Peyer's patch (tissue), 4 donors: Measurements from ENCODE around the gene HSPA1A.
"Not testable (repeated sequence)": the region's sequence is repeated elsewhere in the genome, so short reads cannot be mapped to it uniquely, and the experiment has no call there.

Experiments
- POLR2A ChIP-seq, 2 donors: fragments of 450-650 bp; IDR thresholded peaks; one replicate each; pipeline ENCODE4 v1.5.1; 2017; ENCODE audit warnings: antibody characterized with exemption in 2 of 2, mild to moderate bottlenecking in 2 of 2, moderate library complexity in 2 of 2
- TF ChIP-seq, protein P1 (sequence below), 6 experiments: fragments of 450-650 bp in 4 of 6; fragments of 200-600 bp in 2 of 6; sonication (generic) in 1 of 6; IDR thresholded peaks; one replicate each; pipeline ENCODE4 v1.5.1; 2017 to 2019; ENCODE audit warnings: antibody characterized with exemption in 6 of 6, mild to moderate bottlenecking in 3 of 6, moderate library complexity in 1 of 6

DNA sequence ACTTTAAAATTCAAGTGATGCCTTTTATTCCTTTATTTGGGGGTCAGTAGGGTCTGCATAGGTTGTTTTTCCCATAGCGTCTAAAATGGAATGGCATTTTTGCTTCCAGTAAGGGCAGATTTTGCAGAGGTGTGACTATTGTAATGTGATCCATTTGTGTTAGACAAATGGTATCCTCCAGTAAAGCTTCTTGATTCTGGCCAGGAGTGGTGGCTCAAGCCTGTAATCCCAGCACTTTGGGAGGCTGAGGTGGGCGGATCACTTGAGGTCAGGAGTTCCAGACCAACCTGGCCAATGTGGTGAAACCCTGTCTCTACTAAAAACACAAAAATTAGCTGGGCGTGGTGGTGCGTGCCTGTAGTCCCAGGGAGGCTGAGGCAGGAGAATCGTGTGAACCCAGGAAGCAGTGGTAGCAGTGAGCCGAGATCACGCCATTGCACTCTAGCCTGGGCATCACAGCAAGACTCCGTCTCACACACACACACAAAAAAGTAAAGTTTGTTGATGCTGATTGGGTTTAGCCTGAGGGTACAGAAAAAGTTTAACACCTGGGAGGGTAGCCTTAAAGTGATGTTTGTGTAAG, 2.7 kb downstream of the HSPA1A start:
- not testable (repeated sequence) for TF ChIP-seq POLR2A (IDR thresholded peaks at IDR 0.05)
- TF ChIP-seq, protein P1, sequence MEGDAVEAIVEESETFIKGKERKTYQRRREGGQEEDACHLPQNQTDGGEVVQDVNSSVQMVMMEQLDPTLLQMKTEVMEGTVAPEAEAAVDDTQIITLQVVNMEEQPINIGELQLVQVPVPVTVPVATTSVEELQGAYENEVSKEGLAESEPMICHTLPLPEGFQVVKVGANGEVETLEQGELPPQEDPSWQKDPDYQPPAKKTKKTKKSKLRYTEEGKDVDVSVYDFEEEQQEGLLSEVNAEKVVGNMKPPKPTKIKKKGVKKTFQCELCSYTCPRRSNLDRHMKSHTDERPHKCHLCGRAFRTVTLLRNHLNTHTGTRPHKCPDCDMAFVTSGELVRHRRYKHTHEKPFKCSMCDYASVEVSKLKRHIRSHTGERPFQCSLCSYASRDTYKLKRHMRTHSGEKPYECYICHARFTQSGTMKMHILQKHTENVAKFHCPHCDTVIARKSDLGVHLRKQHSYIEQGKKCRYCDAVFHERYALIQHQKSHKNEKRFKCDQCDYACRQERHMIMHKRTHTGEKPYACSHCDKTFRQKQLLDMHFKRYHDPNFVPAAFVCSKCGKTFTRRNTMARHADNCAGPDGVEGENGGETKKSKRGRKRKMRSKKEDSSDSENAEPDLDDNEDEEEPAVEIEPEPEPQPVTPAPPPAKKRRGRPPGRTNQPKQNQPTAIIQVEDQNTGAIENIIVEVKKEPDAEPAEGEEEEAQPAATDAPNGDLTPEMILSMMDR (IDR thresholded peaks at IDR 0.05), result not testable (repeated sequence)
